ENCODE measurements around the gene SENP8.
A peak's percentile ranks its signal among the peaks of the same experiment; 100 is the strongest.

The SENP8 gene

DNA sequence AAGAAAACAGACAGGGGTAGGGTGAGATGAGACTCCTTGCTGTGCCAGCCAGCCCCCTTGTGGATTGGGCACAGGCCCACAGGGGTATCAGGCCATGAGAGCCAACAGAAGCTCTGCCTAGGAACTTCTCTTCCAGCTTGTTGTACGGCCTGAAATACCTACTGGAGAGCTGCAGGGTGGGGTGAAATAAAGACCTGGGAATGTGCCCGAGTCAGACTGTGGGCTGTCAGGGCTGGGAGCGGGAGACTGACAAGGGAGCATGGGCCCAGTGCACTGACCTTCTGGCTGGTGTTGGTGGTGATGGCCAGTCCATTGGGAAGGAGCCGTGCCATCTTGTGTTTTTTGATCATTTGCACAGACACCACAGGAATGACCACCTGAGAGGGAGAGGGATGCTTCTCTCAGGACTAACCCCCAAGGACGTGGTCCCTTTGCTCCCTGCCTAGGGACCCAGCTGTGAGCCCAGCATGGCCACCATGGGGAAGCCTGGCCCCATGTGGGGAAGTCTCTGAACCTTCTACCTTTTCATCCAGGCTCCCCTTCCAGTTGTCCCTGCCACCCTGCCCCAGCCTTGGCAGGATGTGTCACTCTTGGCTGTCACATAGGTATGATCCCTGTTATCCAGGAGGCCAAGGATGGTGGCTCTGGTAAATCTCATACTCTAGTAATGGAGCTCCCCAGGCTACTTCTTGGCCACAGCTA is 48.7 kb downstream of the SENP8 start:
- ATAC-seq (ENCODE audit: low read depth): no peak

DNA sequence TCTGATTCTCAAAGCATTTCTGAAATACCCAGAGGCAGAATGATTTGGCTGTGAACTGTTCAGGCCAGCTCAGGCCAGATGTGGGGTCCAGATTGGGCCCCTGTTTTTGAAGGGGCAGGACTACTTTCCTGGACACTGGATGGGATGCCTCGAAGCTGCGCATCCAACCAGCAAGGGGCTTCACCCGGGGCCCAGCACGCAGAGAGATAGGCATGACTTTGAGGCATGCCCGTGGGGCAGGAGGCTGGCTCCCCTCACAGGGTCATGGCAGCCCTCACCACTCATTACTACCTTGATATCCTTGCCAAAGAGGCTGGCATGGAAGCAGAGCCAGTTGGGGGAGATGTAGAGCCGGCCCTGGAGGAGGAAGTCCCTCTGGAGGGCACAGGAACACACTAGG is 49.2 kb downstream of the SENP8 start:
- H3K27me3 ChIP-seq (ENCODE audit: insufficient read depth, poor library complexity, severe bottlenecking): no peaks in the 10 kb centered on the region
- no peaks in the 10 kb centered on the region for H3K36me3 ChIP-seq (ENCODE audit: low read depth)
- TF ChIP-seq, protein P1, sequence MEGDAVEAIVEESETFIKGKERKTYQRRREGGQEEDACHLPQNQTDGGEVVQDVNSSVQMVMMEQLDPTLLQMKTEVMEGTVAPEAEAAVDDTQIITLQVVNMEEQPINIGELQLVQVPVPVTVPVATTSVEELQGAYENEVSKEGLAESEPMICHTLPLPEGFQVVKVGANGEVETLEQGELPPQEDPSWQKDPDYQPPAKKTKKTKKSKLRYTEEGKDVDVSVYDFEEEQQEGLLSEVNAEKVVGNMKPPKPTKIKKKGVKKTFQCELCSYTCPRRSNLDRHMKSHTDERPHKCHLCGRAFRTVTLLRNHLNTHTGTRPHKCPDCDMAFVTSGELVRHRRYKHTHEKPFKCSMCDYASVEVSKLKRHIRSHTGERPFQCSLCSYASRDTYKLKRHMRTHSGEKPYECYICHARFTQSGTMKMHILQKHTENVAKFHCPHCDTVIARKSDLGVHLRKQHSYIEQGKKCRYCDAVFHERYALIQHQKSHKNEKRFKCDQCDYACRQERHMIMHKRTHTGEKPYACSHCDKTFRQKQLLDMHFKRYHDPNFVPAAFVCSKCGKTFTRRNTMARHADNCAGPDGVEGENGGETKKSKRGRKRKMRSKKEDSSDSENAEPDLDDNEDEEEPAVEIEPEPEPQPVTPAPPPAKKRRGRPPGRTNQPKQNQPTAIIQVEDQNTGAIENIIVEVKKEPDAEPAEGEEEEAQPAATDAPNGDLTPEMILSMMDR (IDR thresholded peaks at IDR 0.05; ENCODE audit: poor library complexity, severe bottlenecking): no peak
- no peak overlapping the region for H3K4me3 ChIP-seq (ENCODE audit: severe bottlenecking)
- peaks cover 27% of the 10 kb centered on the region for H3K4me1 ChIP-seq (ENCODE audit: insufficient read depth, poor library complexity, severe bottlenecking)
- ATAC-seq (ENCODE audit: low read depth) (no peak), DNase-seq (ENCODE audit: low spot score) (peak; percentile 69)
- H3K27ac ChIP-seq (ENCODE audit: poor library complexity, severe bottlenecking): peak overlapping the region; percentile 95
- no peaks in the 10 kb centered on the region for H3K9me3 ChIP-seq (ENCODE audit: severe bottlenecking)

More for the DNA sequence above, 48.7 kb downstream of the SENP8 start:
- no peaks in the 10 kb centered on the region for H3K36me3 ChIP-seq (ENCODE audit: low read depth)
- H3K4me3 ChIP-seq (ENCODE audit: severe bottlenecking): no peak overlapping the region
- H3K27ac ChIP-seq (ENCODE audit: poor library complexity, severe bottlenecking): peak overlapping the region; percentile 95
- DNase-seq (ENCODE audit: low spot score): peak; percentile 64
- no peaks in the 10 kb centered on the region for H3K27me3 ChIP-seq (ENCODE audit: insufficient read depth, poor library complexity, severe bottlenecking)
- H3K9me3 ChIP-seq (ENCODE audit: severe bottlenecking): no peaks in the 10 kb centered on the region
- TF ChIP-seq, protein P1 (IDR thresholded peaks at IDR 0.05; ENCODE audit: poor library complexity, severe bottlenecking): no peak
- peaks cover 27% of the 10 kb centered on the region for H3K4me1 ChIP-seq (ENCODE audit: insufficient read depth, poor library complexity, severe bottlenecking)

DNA sequence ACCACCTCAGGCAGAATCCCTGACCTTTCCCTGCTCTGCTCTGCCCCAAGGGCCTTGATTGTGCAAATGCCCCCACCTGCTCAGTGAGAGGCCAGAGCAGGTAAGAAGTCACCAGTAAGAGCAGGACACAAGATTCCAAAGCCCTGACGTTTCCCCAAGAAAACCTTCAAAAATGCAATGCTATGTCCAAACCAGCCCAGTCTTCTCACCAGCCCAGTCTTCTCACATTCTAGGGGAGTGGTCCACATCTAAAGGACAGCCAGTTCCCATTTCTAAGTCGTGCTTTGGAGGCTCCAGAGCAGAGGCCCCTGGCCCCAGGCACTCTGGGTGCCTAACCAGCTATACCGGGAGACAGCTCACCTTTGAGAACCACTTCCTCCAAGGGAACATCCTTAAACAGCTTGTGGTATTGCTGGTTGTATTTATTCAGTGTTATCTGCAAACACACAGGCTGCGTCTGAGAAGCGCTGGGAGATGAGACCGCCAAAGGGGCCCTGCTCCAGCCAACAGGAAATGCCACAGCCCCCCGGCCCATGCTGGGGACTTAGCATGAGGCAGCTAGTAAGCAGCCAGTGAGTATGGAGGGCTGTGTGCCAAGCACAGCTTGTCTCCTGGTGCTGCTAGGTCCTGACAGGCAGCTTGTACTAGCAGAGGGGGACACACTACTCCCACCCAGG is 50.1 kb downstream of the SENP8 start:
- no peaks in the 10 kb centered on the region for H3K36me3 ChIP-seq (ENCODE audit: low read depth)
- peaks cover 27% of the 10 kb centered on the region for H3K4me1 ChIP-seq (ENCODE audit: insufficient read depth, poor library complexity, severe bottlenecking)
- no peaks in the 10 kb centered on the region for H3K27me3 ChIP-seq (ENCODE audit: insufficient read depth, poor library complexity, severe bottlenecking)
- DNase-seq (ENCODE audit: low spot score) (peak; percentile 90), ATAC-seq (ENCODE audit: low read depth) (peak; percentile 86)
- peak overlapping the region; percentile 95 for H3K27ac ChIP-seq (ENCODE audit: poor library complexity, severe bottlenecking)
- H3K9me3 ChIP-seq (ENCODE audit: severe bottlenecking): no peaks in the 10 kb centered on the region
- no peak overlapping the region for H3K4me3 ChIP-seq (ENCODE audit: severe bottlenecking)
- TF ChIP-seq, protein P1 (IDR thresholded peaks at IDR 0.05; ENCODE audit: poor library complexity, severe bottlenecking): no peak

DNA sequence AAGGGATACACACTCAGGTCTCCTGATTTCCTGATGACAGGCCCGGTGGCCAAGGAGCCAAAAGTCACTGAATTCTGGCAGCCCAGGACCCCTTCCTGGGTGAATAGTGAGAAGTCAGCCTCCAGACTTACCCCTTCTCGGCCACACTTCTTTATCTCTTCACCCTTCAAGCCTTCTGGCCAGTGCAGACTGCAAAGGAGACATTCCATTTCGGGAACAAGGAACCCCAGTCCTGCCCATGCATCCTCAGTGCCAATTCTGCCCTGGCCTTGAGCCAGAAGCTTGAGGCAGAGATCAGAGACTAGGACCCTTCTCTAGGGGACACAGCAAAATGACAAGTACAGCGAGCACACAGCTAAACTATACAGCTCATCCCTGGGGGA is 50.6 kb downstream of the SENP8 start:
- no peaks in the 10 kb centered on the region for H3K36me3 ChIP-seq (ENCODE audit: low read depth)
- H3K9me3 ChIP-seq (ENCODE audit: severe bottlenecking): no peaks in the 10 kb centered on the region
- peaks cover 27% of the 10 kb centered on the region for H3K4me1 ChIP-seq (ENCODE audit: insufficient read depth, poor library complexity, severe bottlenecking)
- DNase-seq (ENCODE audit: low spot score): no peak
- peak overlapping the region; percentile 95 for H3K27ac ChIP-seq (ENCODE audit: poor library complexity, severe bottlenecking)
- TF ChIP-seq, protein P1 (IDR thresholded peaks at IDR 0.05; ENCODE audit: poor library complexity, severe bottlenecking): no peak
- no peak overlapping the region for H3K4me3 ChIP-seq (ENCODE audit: severe bottlenecking)
- no peaks in the 10 kb centered on the region for H3K27me3 ChIP-seq (ENCODE audit: insufficient read depth, poor library complexity, severe bottlenecking)
- ATAC-seq (ENCODE audit: low read depth): peak; percentile 3; the same call in 2 of the 3 replicates

Data from RWPE2 (cell line).